ENCODE data around the gene CDKN1C.

Gene CDKN1C

GRCh38 chr11:2887515-2888195, 2.1 kb upstream of the CDKN1C start:
- no peak for DNase-seq

- DNase-seq, result no peak
Observed at GRCh38 chr11:2886936-2887335, 1.4 kb upstream of the CDKN1C start.

- DNase-seq, result no peak
Observed at GRCh38 chr11:2886191-2886894, 768 bp upstream of the CDKN1C start.

GRCh38 chr11:2885017-2885677, 428 bp downstream of the CDKN1C start:
- DNase-seq, result no peak

- DNase-seq, result no peak
Observed at GRCh38 chr11:2883979-2884815, 1.4 kb downstream of the CDKN1C start.

- DNase-seq, result no peak
Observed at GRCh38 chr11:2883640-2883978, 2.0 kb downstream of the CDKN1C start.

- no peak for DNase-seq
Observed at GRCh38 chr11:2882396-2883110, 3.0 kb downstream of the CDKN1C start.

GRCh38 chr11:2881981-2882375, 3.6 kb downstream of the CDKN1C start:
- no peak for DNase-seq

GRCh38 chr11:2881076-2881980, 4.2 kb downstream of the CDKN1C start:
- DNase-seq, result no peak

- no peak for DNase-seq
Observed at GRCh38 chr11:2880646-2881045, 4.9 kb downstream of the CDKN1C start.

GRCh38 chr11:2878782-2879181, 6.8 kb downstream of the CDKN1C start:
- DNase-seq, result no peak

- DNase-seq, result no peak
Observed at GRCh38 chr11:2877474-2877873, 8.1 kb downstream of the CDKN1C start.

- no peak for DNase-seq
Observed at GRCh38 chr11:2874963-2875362, 10.6 kb downstream of the CDKN1C start.

GRCh38 chr11:2870969-2871680, 14.4 kb downstream of the CDKN1C start:
- DNase-seq, result no peak

GRCh38 chr11:2870460-2870859, 15.1 kb downstream of the CDKN1C start:
- DNase-seq, result no peak

GRCh38 chr11:2869561-2870427, 15.8 kb downstream of the CDKN1C start:
- DNase-seq, result no peak

GRCh38 chr11:2869134-2869526, 16.4 kb downstream of the CDKN1C start:
- DNase-seq, result no peak

GRCh38 chr11:2868506-2869133, 17.0 kb downstream of the CDKN1C start:
- DNase-seq, result no peak

Measured in stimulated activated CD4-positive, alpha-beta T cell treated with anti-CD3 and anti-CD28 coated beads, Interleukin-4, amount 100 ng/mL, for 4 hours (primary cell).